ENCODE results near the gene GPR108.
"Not testable (repeated sequence)": the region's sequence is repeated elsewhere in the genome, so short reads cannot be mapped to it uniquely, and the experiment has no call there.

The GPR108 gene

DNA sequence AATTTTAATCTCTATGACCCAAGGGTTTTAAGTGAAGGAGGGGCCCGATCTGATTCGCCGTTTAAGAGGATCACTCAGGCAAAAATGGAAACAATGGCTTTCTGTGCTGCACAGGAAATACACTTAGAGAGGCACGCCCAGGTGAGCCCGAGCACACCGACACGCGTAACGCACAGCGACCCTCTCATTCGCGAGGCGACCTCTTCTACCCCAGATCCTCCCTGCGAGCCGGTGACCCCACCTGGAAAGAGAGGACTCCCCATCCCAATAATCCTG lies 29.6 kb upstream of the GPR108 start:
- no peaks in the 10 kb centered on the region for H3K9me3 Mint-ChIP-seq
- peak overlapping the region; percentile 91 for H3K4me3 Mint-ChIP-seq
- peaks cover 41% of the 10 kb centered on the region for H3K4me1 Mint-ChIP-seq
- H3K27me3 Mint-ChIP-seq = no peaks in the 10 kb centered on the region
- no peaks in the 10 kb centered on the region for H3K36me3 Mint-ChIP-seq
- H3K27ac Mint-ChIP-seq = peak overlapping the region; percentile 86

DNA sequence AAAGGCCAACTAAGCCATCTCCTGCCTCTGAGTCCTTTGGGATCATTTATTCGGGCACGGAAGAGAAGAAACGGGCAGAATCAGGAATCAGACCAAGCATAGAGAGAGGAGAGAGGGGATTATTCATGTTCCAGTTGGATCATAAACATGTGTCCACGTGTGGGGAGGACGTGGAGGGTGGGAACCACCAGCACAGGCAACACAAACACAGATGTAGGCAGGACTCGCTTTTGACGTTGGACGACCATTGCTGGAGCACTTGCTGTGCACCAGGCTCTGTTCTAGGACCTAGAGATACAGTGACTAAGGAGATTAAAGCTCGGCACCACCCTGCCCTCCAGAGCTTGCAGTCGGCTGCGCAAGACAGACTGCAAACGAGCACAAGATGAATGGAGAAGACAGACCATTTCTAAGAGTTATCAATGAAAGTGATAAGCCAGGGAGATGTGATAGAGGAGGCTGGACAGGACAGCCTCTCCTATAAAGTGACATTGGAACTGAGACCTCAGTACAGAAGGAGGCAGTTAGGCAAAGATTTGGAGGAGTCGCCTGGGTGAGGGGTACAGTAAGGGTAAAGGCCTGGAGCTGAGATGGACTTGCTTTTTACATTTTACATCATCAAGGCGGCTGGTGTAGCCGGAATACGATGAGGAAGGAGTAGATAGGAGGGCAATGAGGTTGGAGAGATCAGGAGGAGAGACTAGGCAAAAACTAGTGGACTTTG lies 29.1 kb upstream of the GPR108 start:
- peak overlapping the region; percentile 91 for H3K4me3 Mint-ChIP-seq
- H3K27me3 Mint-ChIP-seq = no peaks in the 10 kb centered on the region
- peak overlapping the region; percentile 86 for H3K27ac Mint-ChIP-seq
- no peaks in the 10 kb centered on the region for H3K9me3 Mint-ChIP-seq
- H3K36me3 Mint-ChIP-seq = no peaks in the 10 kb centered on the region
- peaks cover 36% of the 10 kb centered on the region for H3K4me1 Mint-ChIP-seq

DNA sequence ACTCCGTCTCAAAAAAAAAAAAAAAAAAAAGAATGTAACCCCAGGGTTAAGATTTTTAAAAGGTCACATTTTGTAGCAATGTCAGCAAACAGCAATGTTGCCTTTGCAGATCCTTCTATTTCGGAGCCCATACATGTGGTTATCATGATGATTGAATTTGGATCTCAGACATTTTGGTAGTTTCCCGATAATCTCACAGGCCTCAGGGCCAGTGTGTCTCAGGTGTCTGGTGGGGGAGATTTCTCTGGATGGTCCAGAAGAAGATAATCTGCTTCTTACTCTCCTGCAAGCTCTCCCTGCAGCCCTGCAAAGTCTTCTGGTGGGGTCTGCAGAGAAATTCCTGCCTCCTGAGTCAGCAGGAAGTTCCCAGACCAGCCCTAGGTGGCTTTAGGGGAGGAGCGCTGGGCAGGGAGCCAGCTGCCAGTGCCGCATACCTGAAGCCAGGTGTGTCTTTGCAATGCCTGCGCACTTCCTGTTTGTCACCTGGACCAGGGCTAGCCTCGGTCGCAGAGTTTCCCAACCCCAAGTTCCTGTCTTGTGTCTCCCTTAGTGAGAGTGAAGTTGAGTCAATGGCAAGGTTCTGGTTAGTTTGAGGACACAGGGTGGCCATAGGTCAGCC lies 28.5 kb upstream of the GPR108 start:
- H3K36me3 Mint-ChIP-seq = no peaks in the 10 kb centered on the region
- H3K27me3 Mint-ChIP-seq = no peaks in the 10 kb centered on the region
- H3K4me1 Mint-ChIP-seq = peaks cover 35% of the 10 kb centered on the region
- H3K9me3 Mint-ChIP-seq = no peaks in the 10 kb centered on the region
- H3K4me3 Mint-ChIP-seq = peak overlapping the region; percentile 91
- peak overlapping the region; percentile 86 for H3K27ac Mint-ChIP-seq

DNA sequence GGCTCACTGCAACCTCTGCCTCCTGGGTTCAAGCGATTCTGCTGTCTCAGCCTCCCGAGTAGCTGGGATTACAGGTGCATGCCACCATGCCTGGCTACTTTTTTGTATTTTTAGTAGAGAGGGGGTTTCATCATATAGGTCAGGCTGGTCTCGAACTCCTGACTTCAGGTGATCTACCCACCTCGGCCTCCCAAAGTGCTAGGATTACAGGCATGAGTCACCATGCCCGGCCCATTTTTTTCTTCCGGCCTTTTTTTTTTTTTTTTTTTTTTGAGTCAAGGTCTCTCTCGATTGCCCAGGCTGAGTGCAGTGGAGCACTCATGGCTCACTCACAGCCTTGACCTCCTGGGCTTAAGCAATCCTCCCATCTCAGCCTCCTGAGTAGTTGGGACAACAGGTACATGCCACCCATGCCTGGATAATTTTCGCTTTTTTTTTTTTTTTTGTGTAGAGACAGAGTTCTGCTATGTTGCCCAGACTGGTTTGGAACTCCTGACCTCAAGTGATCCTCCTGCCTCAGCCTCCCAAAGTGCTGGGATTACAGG lies 24.9 kb upstream of the GPR108 start:
- H3K4me3 Mint-ChIP-seq, H3K36me3 Mint-ChIP-seq, H3K27me3 Mint-ChIP-seq, H3K9me3 Mint-ChIP-seq, H3K27ac Mint-ChIP-seq: not testable (repeated sequence)
- H3K4me1 Mint-ChIP-seq = peaks cover 28% of the 10 kb centered on the region

DNA sequence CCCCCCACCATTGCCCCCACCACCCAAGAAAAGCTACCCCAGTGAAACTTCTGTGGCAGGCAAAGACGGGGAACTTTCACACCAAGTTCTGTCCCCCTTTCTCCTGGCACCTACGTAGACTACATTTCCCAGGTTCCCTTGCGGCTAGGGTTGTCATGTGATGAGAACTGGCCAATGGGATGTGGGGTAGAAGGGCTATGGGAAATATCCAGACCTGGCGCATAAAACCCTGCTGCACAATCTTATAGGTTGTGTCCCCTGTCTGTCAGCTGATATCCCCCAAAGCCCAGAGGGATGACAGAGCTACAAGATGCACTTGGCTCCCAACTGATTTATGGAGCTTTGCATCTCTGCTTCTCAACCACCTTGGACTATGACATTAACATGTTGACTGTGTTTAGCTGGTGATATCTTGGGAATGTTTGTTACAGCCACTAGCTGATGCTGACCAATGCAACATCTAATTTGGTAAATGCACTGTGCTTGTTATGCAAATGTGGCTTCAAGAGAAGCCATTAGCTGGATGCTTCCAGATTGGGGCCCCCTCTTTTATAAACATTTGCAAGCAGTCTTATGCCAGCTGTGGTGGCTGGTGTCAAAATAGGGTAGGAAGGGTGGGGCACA lies 23.8 kb upstream of the GPR108 start:
- Mint-ChIP-seq H3K4me3 (no peak overlapping the region), H3K27ac (no peak overlapping the region), H3K36me3 (peaks cover 5% of the 10 kb centered on the region), H3K9me3 (no peaks in the 10 kb centered on the region), H3K4me1 (peaks cover 19% of the 10 kb centered on the region), H3K27me3 (no peaks in the 10 kb centered on the region)

DNA sequence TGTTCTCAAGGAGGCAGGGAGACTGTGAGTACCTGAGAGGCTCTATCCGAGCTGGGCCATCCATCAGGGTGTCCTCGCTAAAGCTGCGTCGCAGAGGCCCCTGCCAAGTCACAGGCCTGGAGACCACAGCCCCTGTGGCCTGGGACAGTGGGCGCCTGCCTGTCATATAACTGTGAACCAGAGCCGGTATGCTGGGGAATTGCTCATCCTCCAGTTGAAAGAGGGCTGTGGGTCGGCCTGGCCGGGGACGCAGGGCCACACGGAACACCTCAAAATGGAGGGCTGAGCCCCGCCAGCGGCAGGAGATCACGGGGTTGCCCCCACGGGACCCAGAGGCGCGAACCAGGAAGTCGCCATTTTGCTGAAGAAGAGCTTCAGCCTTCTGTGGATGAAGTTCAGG lies 23.2 kb upstream of the GPR108 start:
- Mint-ChIP-seq H3K4me3 (no peak overlapping the region), H3K4me1 (peaks cover 14% of the 10 kb centered on the region), H3K27me3 (no peaks in the 10 kb centered on the region), H3K9me3 (no peaks in the 10 kb centered on the region), H3K27ac (no peak overlapping the region), H3K36me3 (peaks cover 5% of the 10 kb centered on the region)

DNA sequence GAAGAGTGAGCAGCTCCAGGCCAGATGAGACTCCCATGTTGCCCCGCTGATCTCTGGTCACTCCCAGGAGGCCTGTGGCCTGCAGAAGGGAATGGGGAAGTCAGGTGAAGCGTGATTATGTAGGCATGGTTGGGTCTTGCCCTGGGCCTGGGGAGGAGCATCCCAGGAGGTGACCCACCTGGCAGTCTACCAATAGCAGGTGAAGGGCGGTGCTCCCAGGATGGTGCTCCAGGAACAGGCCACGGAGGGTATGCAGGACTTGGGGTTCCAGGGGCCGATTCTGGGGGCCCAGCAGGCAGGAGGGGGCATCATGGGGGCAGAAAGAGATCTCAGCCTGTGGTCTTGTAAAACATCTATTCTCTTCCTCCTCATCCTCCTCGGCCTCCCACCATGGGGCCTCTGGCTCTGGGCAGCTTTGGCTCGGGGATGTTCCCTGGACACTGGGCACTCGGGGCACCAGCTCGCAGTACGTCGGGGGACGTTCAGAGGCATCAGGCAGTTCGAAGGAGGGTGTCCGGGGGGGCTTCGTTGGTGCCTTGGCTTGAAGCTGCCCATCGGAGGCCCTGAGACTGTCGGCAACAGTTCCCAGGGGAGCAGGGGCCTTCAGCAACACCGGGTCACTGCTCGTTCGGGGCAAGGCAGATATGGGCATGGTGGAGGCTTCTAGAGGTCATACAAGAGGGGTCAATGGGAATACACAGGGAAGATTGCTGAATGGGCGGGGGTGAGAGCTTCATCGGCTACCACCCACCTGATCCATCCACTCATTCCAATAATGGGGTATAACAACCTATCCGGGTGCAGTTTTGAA lies 17.5 kb upstream of the GPR108 start:
- Mint-ChIP-seq H3K36me3 (peaks cover 13% of the 10 kb centered on the region), H3K4me3 (no peak overlapping the region), H3K27ac (peak overlapping the region; percentile 70), H3K9me3 (no peaks in the 10 kb centered on the region), H3K4me1 (peaks cover 9% of the 10 kb centered on the region), H3K27me3 (no peaks in the 10 kb centered on the region)

DNA sequence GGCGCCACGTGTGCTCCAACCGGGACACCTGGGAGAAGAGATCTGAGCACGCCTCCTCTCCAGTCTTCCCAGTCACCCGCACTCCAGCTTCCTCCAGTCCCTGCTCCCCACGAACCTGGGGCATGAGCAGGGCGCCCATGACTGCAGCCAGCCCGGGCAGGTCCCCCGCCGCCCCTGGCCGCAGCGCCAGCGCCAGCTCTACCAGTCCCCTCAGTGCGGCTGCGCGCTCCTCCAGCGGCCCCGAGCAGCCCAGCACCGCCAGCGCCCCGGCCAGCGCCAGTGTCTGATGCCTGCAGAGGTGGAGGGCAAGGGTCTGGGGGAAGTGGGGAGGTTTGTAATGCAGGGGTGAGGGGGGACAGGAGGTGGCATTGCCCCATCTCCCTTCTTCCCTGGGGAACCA lies 16.8 kb upstream of the GPR108 start:
- Mint-ChIP-seq H3K9me3 (no peaks in the 10 kb centered on the region), H3K4me1 (peaks cover 9% of the 10 kb centered on the region), H3K36me3 (peaks cover 13% of the 10 kb centered on the region), H3K27me3 (no peaks in the 10 kb centered on the region), H3K4me3 (no peak overlapping the region), H3K27ac (no peak overlapping the region)

DNA sequence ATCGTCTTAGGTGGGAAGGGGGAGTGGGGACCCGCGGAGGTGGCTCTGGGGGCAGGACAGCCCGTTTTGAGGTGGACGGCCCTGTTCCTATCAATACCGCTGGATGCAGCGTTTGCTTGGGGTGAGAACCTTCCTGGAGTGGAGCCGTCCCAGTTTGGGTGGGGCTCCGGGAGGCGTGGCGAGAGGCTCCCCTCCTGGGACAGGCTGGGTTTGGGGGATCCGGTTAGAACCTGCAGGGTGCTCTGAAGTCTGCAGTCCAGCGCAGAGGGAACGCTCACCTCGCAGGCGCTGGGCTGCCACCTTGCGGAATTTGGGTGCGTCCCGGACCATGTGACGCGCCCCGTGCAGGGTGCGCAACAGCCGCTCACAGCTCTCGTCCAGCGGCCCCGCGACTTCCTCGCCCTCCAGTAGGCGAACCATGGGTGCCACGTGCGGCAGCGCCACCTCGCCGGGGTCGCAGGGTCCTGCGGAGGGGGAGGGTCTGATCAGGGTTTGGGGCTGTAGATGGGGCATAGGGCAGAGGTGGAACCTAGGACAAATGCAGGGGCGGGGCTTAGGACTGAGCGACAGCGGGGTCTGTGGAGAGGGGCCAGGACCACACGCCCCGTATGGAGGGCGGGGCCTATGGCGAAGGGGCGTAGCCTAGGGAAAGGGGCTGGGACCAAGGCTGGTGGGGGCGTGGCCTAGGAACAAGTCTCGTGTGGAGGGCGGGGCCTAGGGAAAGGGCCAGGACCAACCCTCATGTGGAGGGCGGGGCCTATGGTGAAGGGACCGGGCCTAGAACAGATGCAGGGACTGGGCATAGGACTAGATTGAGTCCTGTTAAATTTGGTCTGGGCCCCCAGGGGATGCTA lies 16.0 kb upstream of the GPR108 start:
- Mint-ChIP-seq H3K4me3 (peak overlapping the region; percentile 73), H3K4me1 (peaks cover 5% of the 10 kb centered on the region), H3K9me3 (no peaks in the 10 kb centered on the region), H3K27me3 (no peaks in the 10 kb centered on the region), H3K27ac (peak overlapping the region; percentile 86), H3K36me3 (peaks cover 12% of the 10 kb centered on the region)

DNA sequence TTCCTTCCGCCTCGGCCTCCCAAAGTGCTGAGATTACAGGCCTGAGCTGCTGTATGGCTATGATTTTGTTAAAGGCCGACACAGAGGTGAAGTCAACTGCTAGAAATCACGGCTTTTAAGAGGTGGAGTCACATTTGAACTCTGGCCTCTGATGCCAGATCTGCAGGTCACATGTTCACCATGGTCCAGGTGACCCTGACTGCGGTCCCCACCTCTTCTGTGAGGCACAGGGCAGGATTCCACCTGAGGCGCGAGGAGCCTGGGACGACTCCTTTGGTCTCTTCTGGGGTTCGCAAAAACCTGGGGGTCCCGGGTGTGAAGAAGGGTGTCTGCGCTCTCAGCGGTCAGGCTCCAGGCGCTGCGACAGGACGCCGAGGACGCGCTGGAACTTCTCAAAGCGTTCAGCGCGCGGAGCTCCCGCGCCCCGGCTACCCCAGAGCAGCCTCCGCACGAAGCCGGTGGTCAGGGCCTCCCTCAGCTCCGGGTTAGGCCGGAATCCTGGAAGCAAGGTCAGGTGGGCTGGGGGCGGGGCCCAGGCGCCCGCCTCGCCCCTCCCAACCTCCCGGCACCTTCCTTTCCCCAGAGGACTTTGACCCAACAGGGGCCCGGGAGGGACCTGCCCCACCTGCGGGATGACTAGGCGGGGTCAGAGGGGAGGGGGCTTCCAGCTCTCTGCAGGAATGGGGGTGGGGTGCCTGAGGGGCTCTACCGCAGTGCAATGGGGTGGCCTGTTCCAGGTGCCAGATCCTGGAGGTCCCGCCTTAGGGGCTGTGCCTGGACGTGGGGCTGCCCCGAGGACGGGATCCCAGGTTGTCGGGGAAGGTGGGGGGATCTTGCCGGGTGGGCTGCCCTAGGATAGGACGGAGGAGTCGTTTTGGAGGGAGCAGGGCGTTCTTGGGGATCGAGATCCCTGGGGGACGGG lies 15.1 kb upstream of the GPR108 start:
- Mint-ChIP-seq H3K4me3 (peak overlapping the region; percentile 73), H3K27ac (no peak overlapping the region), H3K36me3 (peaks cover 16% of the 10 kb centered on the region), H3K4me1 (peaks cover 5% of the 10 kb centered on the region), H3K9me3 (no peaks in the 10 kb centered on the region), H3K27me3 (no peaks in the 10 kb centered on the region)

DNA sequence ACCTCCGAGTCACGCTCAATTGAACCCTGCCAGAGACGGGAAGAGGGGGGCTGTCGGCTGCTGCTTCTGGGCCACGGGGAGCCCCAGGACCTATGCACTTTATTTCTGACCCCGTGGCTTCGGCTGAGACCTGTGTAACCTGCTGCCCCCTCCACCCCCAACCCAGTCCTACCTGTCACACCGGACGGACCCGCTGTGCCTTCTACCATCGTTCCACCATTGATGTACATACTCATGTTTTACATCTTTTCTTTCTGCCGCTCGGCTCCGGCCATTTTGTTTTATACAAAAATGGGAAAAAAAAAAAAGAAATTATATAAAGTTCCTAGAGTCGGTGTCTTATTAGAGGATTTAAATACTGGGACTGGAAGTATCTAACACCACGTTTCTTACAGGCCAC lies 13.8 kb upstream of the GPR108 start:
- H3K27ac Mint-ChIP-seq = no peak overlapping the region
- H3K4me3 Mint-ChIP-seq = no peak overlapping the region
- peaks cover 5% of the 10 kb centered on the region for H3K4me1 Mint-ChIP-seq
- H3K9me3 Mint-ChIP-seq = no peaks in the 10 kb centered on the region
- peaks cover 16% of the 10 kb centered on the region for H3K36me3 Mint-ChIP-seq
- H3K27me3 Mint-ChIP-seq = no peaks in the 10 kb centered on the region

DNA sequence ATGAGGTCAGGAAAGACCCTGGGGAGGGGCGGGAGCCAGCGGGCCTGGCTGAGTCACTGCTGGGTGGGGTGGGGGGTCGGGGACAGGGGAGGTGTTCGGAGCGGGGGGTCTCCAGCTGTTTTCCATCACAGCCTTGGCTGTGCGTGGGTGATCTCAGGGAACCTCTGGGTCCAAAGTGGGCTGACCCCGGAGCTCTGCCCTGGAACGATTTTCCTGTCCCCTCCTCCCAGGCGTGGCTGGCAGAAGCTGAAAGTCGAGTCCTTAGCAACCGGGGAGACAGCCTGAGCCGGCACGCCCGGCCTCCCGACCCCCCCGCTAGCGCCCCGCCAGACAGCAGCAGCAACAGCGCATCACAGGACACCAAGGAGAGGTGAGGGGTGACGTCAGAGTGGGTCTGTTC lies 12.7 kb upstream of the GPR108 start:
- Mint-ChIP-seq H3K27ac (no peak overlapping the region), H3K27me3 (no peaks in the 10 kb centered on the region), H3K9me3 (no peaks in the 10 kb centered on the region), H3K36me3 (peaks cover 16% of the 10 kb centered on the region), H3K4me1 (peaks cover 5% of the 10 kb centered on the region), H3K4me3 (no peak overlapping the region)

DNA sequence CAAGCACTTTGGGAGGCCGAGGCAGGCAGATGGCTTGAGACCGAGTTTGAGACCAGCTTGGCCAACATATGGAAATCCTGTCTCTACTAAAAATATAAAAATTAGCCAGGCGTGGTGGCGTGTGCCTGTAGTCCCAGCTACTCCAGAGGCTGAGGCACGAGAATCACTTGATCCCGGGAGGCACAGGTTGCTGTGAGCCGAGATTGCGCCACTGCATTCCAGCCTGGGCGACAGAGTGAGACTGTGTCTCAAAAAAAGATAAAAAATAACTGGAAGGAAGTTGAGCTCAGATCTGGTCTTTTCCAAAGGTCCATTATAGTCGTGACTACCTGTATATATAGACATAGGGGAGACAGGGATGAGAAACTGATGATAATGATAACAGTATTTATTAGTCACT lies 11.2 kb upstream of the GPR108 start:
- not testable (repeated sequence) for H3K36me3 Mint-ChIP-seq, H3K4me1 Mint-ChIP-seq, H3K4me3 Mint-ChIP-seq, H3K27ac Mint-ChIP-seq, H3K27me3 Mint-ChIP-seq, H3K9me3 Mint-ChIP-seq

DNA sequence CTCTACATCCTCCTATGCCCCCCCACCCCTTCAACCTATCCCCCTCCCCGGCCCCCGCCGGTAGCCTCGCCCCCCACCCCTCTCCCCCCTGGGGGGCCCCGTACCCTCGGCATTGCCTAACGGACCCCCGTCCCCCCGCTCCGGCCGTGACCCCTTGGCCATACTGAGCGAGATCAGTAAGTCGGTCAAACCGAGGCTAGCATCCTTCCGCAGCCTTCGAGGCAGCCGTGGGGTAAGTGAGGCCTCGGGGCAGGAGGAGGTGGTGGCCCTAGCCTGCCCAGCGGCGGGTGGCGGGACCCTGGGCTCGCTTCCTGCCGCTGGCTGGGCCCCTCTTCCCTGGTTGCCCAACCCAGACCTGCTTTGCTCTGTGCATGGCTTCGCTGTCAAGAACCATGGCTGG lies 8.6 kb upstream of the GPR108 start:
- H3K9me3 Mint-ChIP-seq = no peaks in the 10 kb centered on the region
- H3K27ac Mint-ChIP-seq = no peak overlapping the region
- peaks cover 10% of the 10 kb centered on the region for H3K36me3 Mint-ChIP-seq
- H3K4me1 Mint-ChIP-seq = peaks cover 4% of the 10 kb centered on the region
- no peaks in the 10 kb centered on the region for H3K27me3 Mint-ChIP-seq
- no peak overlapping the region for H3K4me3 Mint-ChIP-seq
